GM18909 (cell line): ENCODE measurements around the gene GAPDH.
"Not testable (repeated sequence)": the region's sequence is repeated elsewhere in the genome, so short reads cannot be mapped to it uniquely, and the experiment has no call there.

Experiments used
- ATAC-seq: cut with Tn5 transposase; IDR thresholded peaks from one replicate; pipeline ENCODE4 v1.9.1; 2021; ENCODE audit warnings: mild to moderate bottlenecking; ENCODE audit not compliant: unreplicated experiment, poor library complexity

The GAPDH gene

GRCh38 chr12:6533923-6534694 lies at the start of gene GAPDH:
TSS of gene GAPDH (plus strand) at chr12:6534517. CDS start at chr12:6534833, 316 bp downstream.
- ATAC-seq = peak; percentile 61

GRCh38 chr12:6488240-6488639 lies 46.1 kb upstream of the GAPDH start:
- no peak for ATAC-seq

GRCh38 chr12:6489449-6489848 lies 44.9 kb upstream of the GAPDH start:
- no peak for ATAC-seq

- ATAC-seq = not testable (repeated sequence)
Observed at GRCh38 chr12:6490673-6491072, 43.6 kb upstream of the GAPDH start.

GRCh38 chr12:6492838-6493496 lies 41.4 kb upstream of the GAPDH start, which contains the start of gene MRPL51:
TSS of gene MRPL51 (minus strand) at chr12:6493262. CDS start at chr12:6493136, 126 bp downstream.
- peak; percentile 75 for ATAC-seq

GRCh38 chr12:6493497-6494257 lies 40.6 kb upstream of the GAPDH start, which contains the start of gene NCAPD2:
TSS of gene NCAPD2 (plus strand) at chr12:6494102. CDS start at chr12:6495099, 997 bp downstream.
- ATAC-seq = peak; percentile 89

GRCh38 chr12:6494258-6494743 lies 40.0 kb upstream of the GAPDH start:
- no peak for ATAC-seq

- no peak for ATAC-seq
Observed at GRCh38 chr12:6494968-6495367, 39.3 kb upstream of the GAPDH start.

GRCh38 chr12:6497291-6497690 lies 37.0 kb upstream of the GAPDH start:
- not testable (repeated sequence) for ATAC-seq

GRCh38 chr12:6500466-6500865 lies 33.9 kb upstream of the GAPDH start:
- ATAC-seq = no peak

- ATAC-seq = no peak
Observed at GRCh38 chr12:6507102-6507998, 27.0 kb upstream of the GAPDH start.

- ATAC-seq = no peak
Observed at GRCh38 chr12:6508087-6508486, 26.2 kb upstream of the GAPDH start.

GRCh38 chr12:6520186-6520585 lies 14.1 kb upstream of the GAPDH start:
- no peak for ATAC-seq

GRCh38 chr12:6522193-6522592 lies 12.1 kb upstream of the GAPDH start:
- no peak for ATAC-seq

- ATAC-seq = no peak
Observed at GRCh38 chr12:6523708-6524107, 10.6 kb upstream of the GAPDH start.

GRCh38 chr12:6524648-6525047 lies 9.7 kb upstream of the GAPDH start:
- ATAC-seq = no peak

- ATAC-seq = no peak
Observed at GRCh38 chr12:6526201-6526600, 8.1 kb upstream of the GAPDH start.

GRCh38 chr12:6526766-6527525 lies 7.4 kb upstream of the GAPDH start:
- no peak for ATAC-seq

GRCh38 chr12:6527711-6528110 lies 6.6 kb upstream of the GAPDH start:
- ATAC-seq = no peak
